Progenitor cell of endocrine pancreas (in vitro differentiated cells): ENCODE measurements around the gene KAT6B. TPM values are rescaled to one million over a fixed set of nuclear protein-coding genes. Genes with fewer than 3 reads are reported as not detected.
A peak's percentile ranks its signal among the peaks of the same experiment; 100 is the strongest.

Experiments
- DNase-seq: peaks from one replicate; pipeline ENCODE4 v3.0.0; 2021; ENCODE audit warnings: low spot score; ENCODE audit not compliant: unreplicated experiment
- H3K27ac Mint-ChIP-seq: 2 replicates; pipeline ENCODE4 v1.8.0; 2021; ENCODE audit warnings: mild to moderate bottlenecking, moderate library complexity, mixed read lengths
- H3K27me3 Mint-ChIP-seq: 2 replicates; pipeline ENCODE4 v1.8.0; 2021; ENCODE audit warnings: mixed read lengths
- H3K36me3 Mint-ChIP-seq: 2 replicates; pipeline ENCODE4 v1.8.0; 2022; ENCODE audit warnings: mixed read lengths; ENCODE audit not compliant: insufficient read depth
- H3K4me1 Mint-ChIP-seq: 2 replicates; pipeline ENCODE4 v1.8.0; 2021; ENCODE audit warnings: low read depth, mixed read lengths
- H3K4me3 Mint-ChIP-seq: 2 replicates; pipeline ENCODE4 v1.8.0; 2021; ENCODE audit warnings: low read depth, mild to moderate bottlenecking, moderate library complexity, mixed read lengths
- H3K9me3 Mint-ChIP-seq: 2 replicates; pipeline ENCODE4 v1.8.0; 2021; ENCODE audit warnings: low read depth, mixed read lengths
- total RNA-seq: library from RNA; stranded (reverse); gene quantifications from 2 replicates; pipeline ENCODE4 v1.2.1, GENCODE V29; 2021
- TF ChIP-seq, protein P1 (sequence below): fragments of 200-600 bp; sonication (generic); IDR thresholded peaks from one replicate; pipeline ENCODE4 v1.5.0; 2021; ENCODE audit warnings: antibody characterized with exemption, mild to moderate bottlenecking; ENCODE audit not compliant: unreplicated experiment

Gene KAT6B
- total RNA-seq, 1 donor from 2014 or later: 75.4 TPM

DNA sequence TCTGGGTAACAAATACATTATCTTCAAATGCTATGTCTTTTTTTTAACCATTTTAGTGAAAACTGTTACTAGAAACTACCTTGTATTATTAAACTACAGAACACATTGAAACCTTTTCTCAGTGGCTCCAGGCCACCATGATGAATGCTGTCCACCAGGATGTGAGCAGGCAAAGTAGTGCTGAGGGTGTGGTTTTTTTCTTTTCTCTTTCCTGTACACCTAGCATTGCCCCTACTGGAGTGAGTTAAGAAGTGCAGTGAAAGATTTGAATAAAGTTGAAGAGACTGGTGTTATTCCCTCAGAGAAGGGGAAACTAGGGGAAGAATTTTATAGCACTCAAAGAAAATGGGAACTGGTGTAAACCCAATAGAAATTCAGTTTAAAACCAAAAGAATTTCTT lies 165.0 kb downstream of the KAT6B start:
- TF ChIP-seq, protein P1, sequence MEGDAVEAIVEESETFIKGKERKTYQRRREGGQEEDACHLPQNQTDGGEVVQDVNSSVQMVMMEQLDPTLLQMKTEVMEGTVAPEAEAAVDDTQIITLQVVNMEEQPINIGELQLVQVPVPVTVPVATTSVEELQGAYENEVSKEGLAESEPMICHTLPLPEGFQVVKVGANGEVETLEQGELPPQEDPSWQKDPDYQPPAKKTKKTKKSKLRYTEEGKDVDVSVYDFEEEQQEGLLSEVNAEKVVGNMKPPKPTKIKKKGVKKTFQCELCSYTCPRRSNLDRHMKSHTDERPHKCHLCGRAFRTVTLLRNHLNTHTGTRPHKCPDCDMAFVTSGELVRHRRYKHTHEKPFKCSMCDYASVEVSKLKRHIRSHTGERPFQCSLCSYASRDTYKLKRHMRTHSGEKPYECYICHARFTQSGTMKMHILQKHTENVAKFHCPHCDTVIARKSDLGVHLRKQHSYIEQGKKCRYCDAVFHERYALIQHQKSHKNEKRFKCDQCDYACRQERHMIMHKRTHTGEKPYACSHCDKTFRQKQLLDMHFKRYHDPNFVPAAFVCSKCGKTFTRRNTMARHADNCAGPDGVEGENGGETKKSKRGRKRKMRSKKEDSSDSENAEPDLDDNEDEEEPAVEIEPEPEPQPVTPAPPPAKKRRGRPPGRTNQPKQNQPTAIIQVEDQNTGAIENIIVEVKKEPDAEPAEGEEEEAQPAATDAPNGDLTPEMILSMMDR: peak; percentile 53
- DNase-seq: no peak
- H3K27me3 Mint-ChIP-seq: no peaks in the 10 kb centered on the region
- H3K9me3 Mint-ChIP-seq: no peaks in the 10 kb centered on the region
- no peak overlapping the region for H3K4me3 Mint-ChIP-seq
- peaks cover 8% of the 10 kb centered on the region for H3K4me1 Mint-ChIP-seq
- no peak overlapping the region for H3K27ac Mint-ChIP-seq
- H3K36me3 Mint-ChIP-seq: peaks cover 18% of the 10 kb centered on the region

DNA sequence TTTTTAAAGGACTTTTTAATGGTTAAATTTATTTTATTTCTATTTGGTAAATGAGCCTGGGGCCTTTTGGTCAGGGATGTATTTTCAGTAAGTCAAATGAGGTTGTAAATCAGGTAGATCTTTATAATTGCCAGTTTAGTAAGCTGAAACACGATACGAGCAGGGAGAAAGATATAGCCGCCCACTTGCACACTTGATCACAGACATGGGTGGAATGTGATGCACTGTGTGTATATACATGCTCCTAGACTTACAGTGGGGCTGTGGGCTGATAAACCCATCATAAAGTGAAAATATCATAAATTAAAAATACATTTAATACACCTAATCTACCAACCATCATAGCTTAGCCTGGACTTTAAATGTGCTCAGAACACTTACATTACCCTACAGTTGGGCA lies 165.7 kb downstream of the KAT6B start:
- Mint-ChIP-seq H3K27ac (no peak overlapping the region), H3K36me3 (peaks cover 16% of the 10 kb centered on the region), H3K4me3 (no peak overlapping the region), H3K27me3 (no peaks in the 10 kb centered on the region), H3K4me1 (peaks cover 8% of the 10 kb centered on the region), H3K9me3 (no peaks in the 10 kb centered on the region)
- DNase-seq: no peak
- TF ChIP-seq, protein P1: no peak

DNA sequence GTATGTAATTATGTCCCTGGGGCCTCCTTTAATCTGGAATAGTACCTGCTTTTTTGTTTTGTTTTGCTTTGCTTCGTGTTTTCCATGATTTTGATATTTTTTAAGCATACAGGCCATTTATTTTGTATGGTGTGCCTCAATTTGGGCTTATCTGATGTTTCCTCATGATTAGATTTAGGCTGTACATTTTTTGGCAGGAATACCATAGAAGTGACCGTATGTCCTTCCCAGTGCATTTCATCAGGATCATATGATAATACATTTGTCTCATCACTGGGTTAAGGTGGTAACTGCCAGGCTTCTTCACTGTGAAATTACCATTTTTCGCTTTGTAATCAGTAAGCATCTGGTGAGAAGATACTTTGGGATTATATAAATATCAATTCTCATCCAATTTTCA lies 167.2 kb downstream of the KAT6B start:
- Mint-ChIP-seq H3K4me1 (peaks cover 7% of the 10 kb centered on the region), H3K4me3 (no peak overlapping the region), H3K36me3 (peaks cover 22% of the 10 kb centered on the region), H3K27ac (no peak overlapping the region), H3K9me3 (no peaks in the 10 kb centered on the region), H3K27me3 (no peaks in the 10 kb centered on the region)
- TF ChIP-seq, protein P1: no peak
- DNase-seq: no peak

DNA sequence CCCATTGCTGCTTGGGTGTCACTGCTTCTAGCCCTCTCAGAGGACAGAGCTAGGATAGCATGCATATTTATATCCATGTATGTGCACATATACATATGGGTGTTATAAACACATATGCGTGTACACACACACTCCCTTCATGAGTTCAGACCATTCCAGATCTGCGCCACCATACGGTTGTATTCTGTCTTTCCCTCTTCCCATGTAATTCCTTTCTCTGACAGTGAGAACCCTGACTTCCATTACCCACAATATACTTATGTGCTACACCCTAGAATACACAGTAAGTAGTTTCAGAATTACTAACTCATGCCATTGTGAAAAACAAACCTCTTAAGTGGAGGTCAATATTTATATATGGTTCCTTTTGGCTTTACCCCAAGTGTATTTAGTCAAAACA lies 168.5 kb downstream of the KAT6B start:
- TF ChIP-seq, protein P1: no peak
- DNase-seq: no peak
- Mint-ChIP-seq H3K4me3 (no peak overlapping the region), H3K36me3 (peaks cover 27% of the 10 kb centered on the region), H3K9me3 (no peaks in the 10 kb centered on the region), H3K27ac (no peak overlapping the region), H3K4me1 (no peaks in the 10 kb centered on the region), H3K27me3 (no peaks in the 10 kb centered on the region)

DNA sequence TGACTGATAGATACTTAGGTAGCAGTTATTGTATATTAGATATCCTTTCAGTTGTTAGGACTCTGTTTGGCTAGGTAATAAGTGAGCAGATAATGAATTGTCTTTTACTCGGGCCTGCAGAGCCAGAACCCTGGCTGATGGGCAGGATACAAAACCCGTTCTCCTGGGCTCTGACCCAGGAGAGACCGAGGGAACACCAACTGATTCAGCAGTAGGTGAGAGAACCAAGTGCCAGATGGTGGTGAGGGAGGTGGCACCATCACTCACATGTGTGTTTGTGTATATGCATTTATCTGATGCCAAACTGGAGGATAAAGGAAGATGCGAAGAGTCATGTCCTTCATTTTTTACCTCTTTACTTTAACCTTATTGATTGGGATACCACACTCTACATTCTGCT lies 169.4 kb downstream of the KAT6B start:
- Mint-ChIP-seq H3K9me3 (no peaks in the 10 kb centered on the region), H3K36me3 (peaks cover 30% of the 10 kb centered on the region), H3K4me3 (no peak overlapping the region), H3K27me3 (no peaks in the 10 kb centered on the region), H3K27ac (no peak overlapping the region), H3K4me1 (no peaks in the 10 kb centered on the region)
- DNase-seq: no peak
- TF ChIP-seq, protein P1: no peak
